Measurements from ENCODE around the gene CHEK2. TPM values are rescaled to one million over a fixed set of nuclear protein-coding genes. Genes with fewer than 3 reads are reported as not detected.

The CHEK2 gene
- total RNA-seq, 2 donors from 2014 or later, result 7.5 to 8.3 TPM

DNA sequence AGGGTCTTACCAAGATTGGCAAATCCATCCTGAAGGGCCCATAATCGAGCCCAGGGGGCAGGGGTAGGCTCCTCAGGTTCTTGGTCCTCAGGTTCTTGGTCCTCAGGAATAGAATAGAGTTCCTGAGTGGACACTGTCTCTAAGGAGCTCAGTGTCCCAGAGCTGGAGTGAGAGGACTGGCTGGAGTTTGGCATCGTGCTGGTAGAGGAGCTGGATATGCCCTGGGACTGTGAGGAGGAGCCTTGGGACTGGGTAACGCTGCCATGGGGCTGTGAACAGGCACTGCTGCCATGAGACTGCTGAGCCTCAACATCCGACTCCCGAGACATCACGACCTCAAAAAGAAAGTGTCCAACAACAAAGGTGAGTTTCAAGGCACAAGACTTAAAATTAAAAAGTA, 7.2 kb downstream of the CHEK2 start:
- DNase-seq, result no peak
- Mint-ChIP-seq H3K36me3 (ENCODE audit: low read depth) (peaks cover 4% of the 10 kb centered on the region), H3K27ac (peak overlapping the region; percentile 37), H3K4me1 (peaks cover 18% of the 10 kb centered on the region), H3K4me3 (no peak overlapping the region), H3K27me3 (no peaks in the 10 kb centered on the region)
- H3K9me3 ChIP-seq (ENCODE audit: control insufficient read depth, low read length, poor library complexity, severe bottlenecking), result no peaks in the 10 kb centered on the region
- no peak for ATAC-seq

DNA sequence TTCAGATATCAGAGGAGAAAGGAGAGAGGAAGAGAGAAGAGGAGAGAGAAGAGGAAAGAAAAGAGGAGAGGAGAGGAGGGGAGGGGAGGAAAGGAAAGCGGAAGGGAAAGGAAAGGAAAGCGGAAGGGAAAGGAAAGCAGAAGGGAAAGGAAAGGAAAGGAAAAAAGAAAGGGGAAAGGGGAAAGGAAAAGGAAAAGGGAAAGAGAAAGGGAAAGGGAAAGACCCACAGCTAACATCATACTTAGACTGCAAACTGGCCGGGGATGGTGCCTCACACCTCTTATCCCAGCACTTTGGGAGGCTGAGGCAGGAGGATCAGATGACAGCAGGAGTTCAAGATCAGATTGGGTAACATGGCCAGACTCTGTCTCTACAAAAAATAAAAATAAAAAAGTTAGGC, 11.4 kb downstream of the CHEK2 start:
- Mint-ChIP-seq H3K4me1 (peaks cover 15% of the 10 kb centered on the region), H3K36me3 (ENCODE audit: low read depth) (peaks cover 6% of the 10 kb centered on the region), H3K27ac (no peak overlapping the region), H3K27me3 (no peaks in the 10 kb centered on the region), H3K4me3 (no peak overlapping the region)
- no peak for ATAC-seq
- H3K9me3 ChIP-seq (ENCODE audit: control insufficient read depth, low read length, poor library complexity, severe bottlenecking), result no peaks in the 10 kb centered on the region
- DNase-seq, result no peak

DNA sequence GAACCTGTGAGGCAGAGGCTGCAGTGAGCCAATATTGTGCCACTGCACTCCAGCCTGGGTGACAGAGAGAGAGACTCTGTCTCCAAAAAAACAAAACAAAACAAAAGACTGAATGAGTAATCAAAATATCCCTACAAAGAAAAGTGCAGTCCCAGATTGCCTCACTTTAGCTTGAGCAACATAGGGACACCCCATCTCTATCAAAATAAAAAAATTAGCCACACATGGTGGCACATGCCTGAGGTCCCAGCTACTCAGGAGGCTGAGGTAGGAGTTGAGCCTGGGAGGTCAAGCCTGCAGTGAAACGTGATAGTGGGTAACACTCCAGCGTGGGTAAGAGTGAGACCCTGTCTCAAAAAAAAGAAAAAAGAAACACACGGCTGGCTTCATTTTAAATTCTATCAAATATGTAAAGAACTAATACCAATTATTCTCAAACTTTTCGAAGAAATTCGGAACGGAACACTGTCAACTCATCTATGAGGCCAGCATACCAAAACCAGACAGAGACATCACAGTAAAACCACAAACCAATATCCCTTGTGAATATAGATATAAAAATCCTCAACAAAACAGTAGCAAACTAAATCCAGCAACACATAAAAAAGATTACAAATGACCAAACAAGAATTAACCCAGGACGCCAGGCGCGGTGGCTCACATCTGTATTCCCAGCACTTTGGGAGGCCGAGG, 12.9 kb downstream of the CHEK2 start:
- Mint-ChIP-seq H3K4me3 (no peak overlapping the region), H3K27ac (no peak overlapping the region), H3K36me3 (ENCODE audit: low read depth) (peaks cover 5% of the 10 kb centered on the region), H3K4me1 (peaks cover 8% of the 10 kb centered on the region), H3K27me3 (no peaks in the 10 kb centered on the region)
- ATAC-seq (no peak), DNase-seq (no peak)
- no peaks in the 10 kb centered on the region for H3K9me3 ChIP-seq (ENCODE audit: control insufficient read depth, low read length, poor library complexity, severe bottlenecking)

DNA sequence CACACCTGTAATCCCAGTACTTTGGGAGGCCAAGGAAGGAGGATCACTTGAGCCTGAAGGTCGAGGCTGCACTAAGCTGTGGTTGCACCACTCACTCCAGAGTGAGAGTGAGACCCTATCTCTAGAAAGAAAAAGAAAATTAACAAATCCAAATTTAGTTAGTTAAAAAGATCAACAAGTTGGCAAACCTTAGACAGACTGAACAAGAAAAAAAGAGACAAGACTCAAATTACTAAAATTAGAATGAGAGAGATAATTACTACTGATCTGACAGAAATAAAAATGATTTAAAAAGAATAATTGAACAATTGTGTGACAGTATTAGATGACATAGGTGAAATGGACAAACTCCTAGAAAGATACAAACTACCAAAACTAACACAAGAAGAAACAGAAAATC, 13.6 kb downstream of the CHEK2 start:
- ATAC-seq (no peak), DNase-seq (no peak)
- Mint-ChIP-seq H3K4me1 (peaks cover 8% of the 10 kb centered on the region), H3K27me3 (no peaks in the 10 kb centered on the region), H3K36me3 (ENCODE audit: low read depth) (peaks cover 6% of the 10 kb centered on the region), H3K27ac (no peak overlapping the region), H3K4me3 (no peak overlapping the region)
- H3K9me3 ChIP-seq (ENCODE audit: control insufficient read depth, low read length, poor library complexity, severe bottlenecking), result no peaks in the 10 kb centered on the region

DNA sequence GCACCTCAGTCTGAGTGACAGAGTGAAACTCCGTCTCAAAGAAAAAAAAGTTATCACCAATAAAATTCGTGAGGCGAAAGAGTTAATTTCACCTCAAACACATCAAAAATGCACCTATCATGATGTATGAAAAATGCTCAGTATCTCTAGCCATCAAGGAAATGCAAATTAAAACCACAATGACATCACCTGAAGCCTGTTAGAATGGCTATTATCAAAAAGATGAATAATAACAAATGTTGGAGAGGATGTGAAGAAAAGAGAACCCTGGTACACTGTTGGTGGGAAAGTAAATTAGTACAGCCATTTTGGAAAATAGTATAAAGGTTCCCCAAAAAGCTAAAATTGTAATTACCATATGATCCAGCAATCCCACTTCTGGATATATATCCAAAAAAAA, 23.6 kb downstream of the CHEK2 start:
- ATAC-seq (no peak), DNase-seq (no peak)
- Mint-ChIP-seq H3K27ac (no peak overlapping the region), H3K27me3 (no peaks in the 10 kb centered on the region), H3K36me3 (ENCODE audit: low read depth) (no peaks in the 10 kb centered on the region), H3K4me3 (no peak overlapping the region), H3K4me1 (no peaks in the 10 kb centered on the region)
- no peaks in the 10 kb centered on the region for H3K9me3 ChIP-seq (ENCODE audit: control insufficient read depth, low read length, poor library complexity, severe bottlenecking)

DNA sequence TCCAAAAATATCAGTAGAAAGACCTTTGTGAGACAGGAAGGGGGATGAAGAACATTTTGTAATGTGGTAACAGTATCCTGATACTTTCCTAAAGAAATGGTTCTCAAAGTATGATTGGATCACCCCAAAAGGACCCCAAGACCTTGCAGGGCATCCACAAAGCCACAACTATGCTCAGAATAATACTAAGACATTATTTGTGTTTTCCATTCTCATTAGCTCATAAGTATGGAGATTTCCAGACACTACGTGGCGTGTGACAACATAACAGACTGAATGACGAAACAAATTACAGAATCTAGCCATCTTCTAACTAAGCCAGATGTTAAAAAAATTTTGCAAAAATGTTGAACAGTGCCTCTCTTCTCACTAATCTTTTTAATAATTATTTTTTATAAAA, 24.9 kb downstream of the CHEK2 start:
- H3K27me3 Mint-ChIP-seq, result no peaks in the 10 kb centered on the region
- H3K36me3 Mint-ChIP-seq (ENCODE audit: low read depth), result no peaks in the 10 kb centered on the region
- H3K27ac Mint-ChIP-seq, result no peak overlapping the region
- H3K4me3 Mint-ChIP-seq, result no peak overlapping the region
- no peaks in the 10 kb centered on the region for H3K4me1 Mint-ChIP-seq
- DNase-seq, result no peak
- ATAC-seq, result no peak
- no peaks in the 10 kb centered on the region for H3K9me3 ChIP-seq (ENCODE audit: control insufficient read depth, low read length, poor library complexity, severe bottlenecking)

DNA sequence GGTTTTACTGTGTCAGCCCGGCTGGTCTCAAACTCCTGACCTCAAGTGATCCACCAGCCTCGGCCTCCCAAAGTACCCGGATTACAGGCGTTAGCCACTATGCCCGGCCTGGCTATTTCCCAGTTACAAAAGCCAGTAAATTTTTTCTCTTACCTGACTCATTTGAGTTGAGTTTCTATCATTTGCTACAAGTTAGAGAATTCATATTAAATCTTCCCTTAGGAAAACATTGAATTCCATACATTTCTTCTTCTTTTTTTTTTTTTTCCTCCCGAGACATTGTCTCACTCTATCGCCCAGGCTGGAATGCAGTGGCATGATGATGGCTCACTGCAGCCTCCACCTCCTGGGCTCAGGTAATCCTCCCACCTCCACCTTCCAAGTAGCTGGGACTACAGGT, 26.0 kb downstream of the CHEK2 start:
- no peaks in the 10 kb centered on the region for H3K4me1 Mint-ChIP-seq
- no peaks in the 10 kb centered on the region for H3K27me3 Mint-ChIP-seq
- no peaks in the 10 kb centered on the region for H3K36me3 Mint-ChIP-seq (ENCODE audit: low read depth)
- no peaks in the 10 kb centered on the region for H3K9me3 ChIP-seq (ENCODE audit: control insufficient read depth, low read length, poor library complexity, severe bottlenecking)
- no peak for DNase-seq
- ATAC-seq, result no peak
- no peak overlapping the region for H3K27ac Mint-ChIP-seq
- H3K4me3 Mint-ChIP-seq, result no peak overlapping the region

DNA sequence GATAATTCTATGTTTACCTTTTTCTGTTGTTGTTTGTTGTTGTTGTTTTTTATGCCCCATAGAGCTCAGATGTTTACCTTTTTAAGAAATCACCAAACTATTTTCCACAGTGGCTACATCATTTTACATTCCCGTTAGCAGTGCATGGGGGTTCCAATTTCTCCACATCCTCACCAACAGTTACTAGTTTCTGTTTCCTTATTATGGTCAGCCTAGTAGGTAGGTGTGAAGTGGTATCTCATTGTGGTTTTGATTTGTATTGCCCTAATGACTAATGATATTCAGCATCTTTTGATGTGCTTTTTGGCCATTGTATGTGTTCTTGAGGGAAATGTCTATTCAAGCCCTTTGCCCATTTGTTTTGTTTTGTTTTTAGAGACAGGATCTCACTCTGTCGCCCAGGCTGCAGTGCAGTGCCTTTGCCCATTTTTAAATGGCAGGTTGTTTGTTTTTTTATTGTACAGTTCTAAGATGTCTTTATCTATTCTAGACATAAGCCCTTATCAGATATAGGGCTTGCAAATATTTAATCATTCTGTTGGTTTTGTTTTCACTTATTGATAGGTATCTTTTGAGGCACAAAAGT, 27.5 kb downstream of the CHEK2 start:
- no peak for DNase-seq

DNA sequence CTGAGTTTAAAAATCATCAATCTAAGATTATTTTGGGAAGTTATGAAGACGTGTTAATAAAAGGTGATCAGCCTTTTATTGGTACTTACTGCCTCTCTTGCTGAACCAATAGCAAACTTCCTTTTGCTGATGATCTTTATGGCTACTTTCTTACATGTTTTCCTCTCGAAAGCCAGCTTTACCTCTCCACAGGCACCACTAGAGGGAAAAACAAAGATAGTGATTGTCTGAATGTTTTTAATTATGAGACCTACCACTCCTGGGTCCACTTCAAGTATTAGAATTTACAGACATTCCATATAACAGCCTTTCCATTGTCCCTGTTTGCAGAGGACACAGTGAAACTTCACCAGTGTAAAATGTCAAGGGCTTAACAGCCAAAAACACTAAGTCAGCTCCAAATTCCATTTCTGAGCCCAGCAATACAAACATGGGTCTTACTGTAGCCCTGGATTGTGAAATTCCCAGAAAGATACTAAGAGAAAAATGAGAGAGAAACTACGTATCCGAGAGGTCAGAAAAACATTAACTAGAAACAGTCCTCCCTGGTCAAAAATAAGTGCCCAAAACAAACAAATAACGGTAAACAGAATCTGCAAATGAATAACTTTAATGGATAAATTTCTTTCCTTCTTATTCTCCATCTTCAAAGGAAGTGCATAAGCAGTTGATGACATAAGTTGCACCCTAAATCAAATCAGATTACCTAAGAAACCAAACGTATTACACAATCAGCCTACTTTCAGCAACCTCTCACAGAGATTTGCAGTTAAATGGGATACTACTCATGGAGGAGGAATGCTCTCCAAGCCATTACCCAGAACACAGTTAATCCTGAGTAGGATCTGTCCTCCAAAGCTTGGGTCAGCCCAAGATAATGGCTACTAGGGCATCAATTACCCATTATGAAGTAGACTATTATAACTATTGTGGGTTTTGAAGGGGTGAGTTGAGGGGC, 29.5 kb downstream of the CHEK2 start:
- no peak overlapping the region for H3K27ac Mint-ChIP-seq
- H3K36me3 Mint-ChIP-seq (ENCODE audit: low read depth), result peaks cover 3% of the 10 kb centered on the region
- no peak for DNase-seq
- H3K27me3 Mint-ChIP-seq, result no peaks in the 10 kb centered on the region
- H3K4me3 Mint-ChIP-seq, result no peak overlapping the region
- H3K9me3 ChIP-seq (ENCODE audit: control insufficient read depth, low read length, poor library complexity, severe bottlenecking), result no peaks in the 10 kb centered on the region
- no peaks in the 10 kb centered on the region for H3K4me1 Mint-ChIP-seq
- ATAC-seq, result no peak

More for the DNA sequence above, 27.5 kb downstream of the CHEK2 start:
- H3K27ac Mint-ChIP-seq, result no peak overlapping the region
- H3K27me3 Mint-ChIP-seq, result no peaks in the 10 kb centered on the region
- no peak overlapping the region for H3K4me3 Mint-ChIP-seq
- no peaks in the 10 kb centered on the region for H3K9me3 ChIP-seq (ENCODE audit: control insufficient read depth, low read length, poor library complexity, severe bottlenecking)
- ATAC-seq, result no peak
- no peaks in the 10 kb centered on the region for H3K36me3 Mint-ChIP-seq (ENCODE audit: low read depth)
- H3K4me1 Mint-ChIP-seq, result no peaks in the 10 kb centered on the region

DNA sequence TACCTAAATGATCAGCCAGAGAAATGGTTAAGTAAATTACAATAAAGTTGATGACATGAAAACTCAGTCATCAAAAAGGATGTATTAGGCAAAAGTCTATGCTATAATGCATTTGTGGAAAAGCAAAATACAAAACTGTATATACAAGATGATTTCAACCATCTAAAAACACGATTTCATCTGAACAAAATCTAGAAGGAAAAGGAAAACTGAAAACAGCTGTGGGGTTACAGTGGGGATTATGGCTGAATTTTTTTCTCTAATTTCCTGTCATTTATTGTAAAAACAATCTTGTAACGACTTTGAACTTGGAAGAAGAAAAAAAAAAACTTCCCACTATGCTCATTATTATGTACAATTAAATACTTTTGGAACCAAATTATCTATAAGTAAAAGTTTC, 30.3 kb downstream of the CHEK2 start:
- H3K27ac Mint-ChIP-seq, result no peak overlapping the region

DNA sequence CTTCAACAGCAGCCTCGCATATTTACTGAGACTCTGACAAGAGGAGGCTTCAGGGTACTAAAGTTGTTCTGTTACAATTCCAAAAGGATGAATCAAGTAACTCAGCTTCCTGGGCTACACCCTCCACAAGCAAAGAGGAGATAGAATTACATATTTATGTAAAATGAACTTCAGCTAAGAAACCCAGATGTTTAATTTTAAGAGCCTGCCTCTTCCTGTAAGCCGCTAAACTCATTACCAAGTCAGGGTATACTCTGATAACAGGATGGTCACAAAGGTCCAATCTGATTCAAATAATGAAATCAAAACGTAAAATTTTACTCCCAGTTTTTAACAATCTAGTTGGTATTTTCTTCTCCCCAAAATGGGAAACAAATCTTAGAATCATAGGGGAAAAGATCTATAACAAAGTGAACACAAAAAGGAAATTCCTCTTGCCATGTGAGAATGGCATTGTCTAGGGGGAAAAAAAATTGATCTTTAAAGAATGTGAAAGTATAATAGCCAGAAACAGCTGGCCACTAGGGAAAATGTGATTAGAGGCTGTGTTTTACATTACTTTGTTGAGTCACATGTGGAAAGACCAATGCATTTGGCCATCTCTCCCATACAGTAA, 30.9 kb downstream of the CHEK2 start:
- DNase-seq (no peak), ATAC-seq (no peak)
- H3K9me3 ChIP-seq (ENCODE audit: control insufficient read depth, low read length, poor library complexity, severe bottlenecking), result no peaks in the 10 kb centered on the region
- H3K27me3 Mint-ChIP-seq, result no peaks in the 10 kb centered on the region
- H3K4me1 Mint-ChIP-seq, result no peaks in the 10 kb centered on the region
- H3K27ac Mint-ChIP-seq, result no peak overlapping the region
- H3K4me3 Mint-ChIP-seq, result no peak overlapping the region
- H3K36me3 Mint-ChIP-seq (ENCODE audit: low read depth), result peaks cover 3% of the 10 kb centered on the region

More for the DNA sequence above, 30.3 kb downstream of the CHEK2 start:
- DNase-seq (no peak), ATAC-seq (no peak)
- H3K36me3 Mint-ChIP-seq (ENCODE audit: low read depth), result peaks cover 3% of the 10 kb centered on the region
- no peaks in the 10 kb centered on the region for H3K4me1 Mint-ChIP-seq
- H3K4me3 Mint-ChIP-seq, result no peak overlapping the region
- no peaks in the 10 kb centered on the region for H3K27me3 Mint-ChIP-seq
- no peaks in the 10 kb centered on the region for H3K9me3 ChIP-seq (ENCODE audit: control insufficient read depth, low read length, poor library complexity, severe bottlenecking)

DNA sequence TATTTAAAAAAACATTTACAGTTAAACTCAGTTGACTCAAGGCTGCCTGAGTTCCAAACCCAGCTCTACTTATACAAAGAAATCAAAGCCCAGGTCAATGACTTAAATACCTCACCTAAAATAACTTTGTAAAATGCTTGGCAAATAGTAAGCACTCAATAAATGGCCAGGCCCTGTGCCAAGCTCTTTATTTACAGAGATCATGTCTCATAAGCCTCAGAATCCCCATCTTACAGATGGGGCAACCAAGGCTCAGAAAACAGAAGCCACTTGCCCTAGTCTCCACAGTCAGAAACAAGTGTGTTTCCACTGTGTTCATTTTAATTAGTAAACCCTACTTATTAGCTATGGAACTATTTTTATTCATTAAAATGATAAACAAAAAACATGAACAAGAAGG, 31.5 kb downstream of the CHEK2 start:
- H3K27me3 Mint-ChIP-seq, result no peaks in the 10 kb centered on the region
- H3K4me3 Mint-ChIP-seq, result no peak overlapping the region
- DNase-seq (no peak), ATAC-seq (no peak)
- H3K9me3 ChIP-seq (ENCODE audit: control insufficient read depth, low read length, poor library complexity, severe bottlenecking), result no peaks in the 10 kb centered on the region
- H3K4me1 Mint-ChIP-seq, result no peaks in the 10 kb centered on the region
- no peak overlapping the region for H3K27ac Mint-ChIP-seq
- peaks cover 3% of the 10 kb centered on the region for H3K36me3 Mint-ChIP-seq (ENCODE audit: low read depth)

DNA sequence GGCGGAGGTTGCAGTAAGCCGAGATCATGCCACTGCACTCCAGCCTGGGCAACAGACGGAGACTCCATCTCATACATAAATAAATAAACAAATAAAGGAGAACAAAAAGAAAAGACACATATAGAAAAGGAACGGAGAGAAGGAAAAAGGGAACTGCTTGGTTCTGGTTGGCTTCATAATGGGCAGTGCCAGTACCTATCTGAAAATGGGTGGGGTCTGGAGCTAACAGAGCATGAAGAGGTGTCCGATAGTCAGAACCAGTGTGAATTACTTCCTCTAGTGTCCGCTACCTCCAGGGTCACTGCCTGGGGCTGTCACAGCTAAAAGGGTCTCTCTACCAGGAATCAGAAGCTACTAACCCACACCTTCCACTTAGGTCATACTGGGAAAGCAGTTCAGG, 34.8 kb downstream of the CHEK2 start:
- Mint-ChIP-seq H3K27ac (no peak overlapping the region), H3K36me3 (ENCODE audit: low read depth) (peaks cover 3% of the 10 kb centered on the region), H3K4me3 (no peak overlapping the region), H3K27me3 (no peaks in the 10 kb centered on the region), H3K4me1 (no peaks in the 10 kb centered on the region)
- no peak for ATAC-seq
- no peaks in the 10 kb centered on the region for H3K9me3 ChIP-seq (ENCODE audit: control insufficient read depth, low read length, poor library complexity, severe bottlenecking)
- DNase-seq, result no peak
